Nephron (organoid): ENCODE data around the gene ETV6.
A peak's percentile ranks its signal among the peaks of the same experiment; 100 is the strongest.

Experiments
- H3K27ac Mint-ChIP-seq, 3 experiments: 2 replicates each; pipeline ENCODE4 v1.8.0; 2020; ENCODE audit warnings: mixed read lengths in 3 of 3, mild to moderate bottlenecking in 2 of 3, moderate library complexity in 1 of 3
- H3K27me3 Mint-ChIP-seq: 2 replicates; pipeline ENCODE4 v1.8.0; 2021; ENCODE audit warnings: low read depth, mild to moderate bottlenecking, moderate library complexity, mixed read lengths
- H3K36me3 Mint-ChIP-seq: 2 replicates; pipeline ENCODE4 v1.8.0; 2020; ENCODE audit warnings: low read depth, mixed read lengths
- H3K4me1 Mint-ChIP-seq: 2 replicates; pipeline ENCODE4 v1.8.0; 2020; ENCODE audit warnings: mixed read lengths
- H3K4me3 Mint-ChIP-seq, 3 experiments: 2 replicates each; pipeline ENCODE4 v1.8.0; 2020; ENCODE audit warnings: mild to moderate bottlenecking in 3 of 3, mixed read lengths in 3 of 3, moderate library complexity in 2 of 3
- H3K9me3 Mint-ChIP-seq: 2 replicates; pipeline ENCODE4 v1.8.0; 2020; ENCODE audit warnings: mixed read lengths
- CTCF ChIP-seq, 3 experiments: fragments of 200-600 bp; sonication (generic); IDR thresholded peaks; one replicate each; pipeline ENCODE4 v1.5.0; 2021; ENCODE audit warnings: antibody characterized with exemption in 3 of 3; ENCODE audit not compliant: unreplicated experiment in 3 of 3

Gene ETV6

GRCh38 chr12:11752403-11753149 is 103.1 kb downstream of the ETV6 start:
- Mint-ChIP-seq H3K4me3 (no peak overlapping the region), H3K36me3 (peaks cover 16% of the 10 kb centered on the region), H3K4me1 (peaks cover 31% of the 10 kb centered on the region), H3K9me3 (no peaks in the 10 kb centered on the region), H3K27ac (peak overlapping the region in 2 of 3 experiments; percentile 18 to 36), H3K27me3 (peaks cover 4% of the 10 kb centered on the region)
- no peak for TF ChIP-seq CTCF (IDR thresholded peaks at IDR 0.05; ENCODE audit: unreplicated experiment in 3 of 3)

- H3K4me1 Mint-ChIP-seq, result peaks cover 31% of the 10 kb centered on the region
Measured at GRCh38 chr12:11753150-11753499, 103.7 kb downstream of the ETV6 start.

GRCh38 chr12:11753826-11754225 is 104.4 kb downstream of the ETV6 start:
- Mint-ChIP-seq H3K27me3 (peaks cover 4% of the 10 kb centered on the region), H3K4me3 (no peak overlapping the region), H3K9me3 (no peaks in the 10 kb centered on the region), H3K4me1 (peaks cover 37% of the 10 kb centered on the region), H3K27ac (peak overlapping the region in 1 of 3 experiments; percentile 12), H3K36me3 (peaks cover 16% of the 10 kb centered on the region)
- TF ChIP-seq CTCF (IDR thresholded peaks at IDR 0.05; ENCODE audit: unreplicated experiment in 3 of 3), result no peak

More at GRCh38 chr12:11753150-11753499, 103.7 kb downstream of the ETV6 start:
- no peak overlapping the region for H3K4me3 Mint-ChIP-seq
- peaks cover 16% of the 10 kb centered on the region for H3K36me3 Mint-ChIP-seq
- no peak for TF ChIP-seq CTCF (IDR thresholded peaks at IDR 0.05; ENCODE audit: unreplicated experiment in 3 of 3)
- H3K27me3 Mint-ChIP-seq, result peaks cover 4% of the 10 kb centered on the region
- H3K27ac Mint-ChIP-seq, result peak overlapping the region in 2 of 3 experiments; percentile 18 to 36
- H3K9me3 Mint-ChIP-seq, result no peaks in the 10 kb centered on the region

- peaks cover 16% of the 10 kb centered on the region for H3K36me3 Mint-ChIP-seq
- peaks cover 4% of the 10 kb centered on the region for H3K27me3 Mint-ChIP-seq
- no peaks in the 10 kb centered on the region for H3K9me3 Mint-ChIP-seq
- TF ChIP-seq CTCF (IDR thresholded peaks at IDR 0.05; ENCODE audit: unreplicated experiment in 3 of 3), result no peak
- peaks cover 41% of the 10 kb centered on the region for H3K4me1 Mint-ChIP-seq
- no peak overlapping the region for H3K4me3 Mint-ChIP-seq
- H3K27ac Mint-ChIP-seq, result peak overlapping the region in 1 of 3 experiments; percentile 12
Measured at GRCh38 chr12:11754256-11754655, 104.8 kb downstream of the ETV6 start.

- peaks cover 16% of the 10 kb centered on the region for H3K36me3 Mint-ChIP-seq
- no peak for TF ChIP-seq CTCF (IDR thresholded peaks at IDR 0.05; ENCODE audit: unreplicated experiment in 3 of 3)
- no peaks in the 10 kb centered on the region for H3K9me3 Mint-ChIP-seq
- peak overlapping the region in 2 of 3 experiments; percentile 39 to 44 for H3K27ac Mint-ChIP-seq
- no peak overlapping the region for H3K4me3 Mint-ChIP-seq
- H3K27me3 Mint-ChIP-seq, result peaks cover 4% of the 10 kb centered on the region
- peaks cover 38% of the 10 kb centered on the region for H3K4me1 Mint-ChIP-seq
Measured at GRCh38 chr12:11755302-11755930, 105.9 kb downstream of the ETV6 start.
